ENCODE measurements around the gene SLC6A1.
"Not testable (repeated sequence)": the region's sequence is repeated elsewhere in the genome, so short reads cannot be mapped to it uniquely, and the experiment has no call there.

The SLC6A1 gene

DNA sequence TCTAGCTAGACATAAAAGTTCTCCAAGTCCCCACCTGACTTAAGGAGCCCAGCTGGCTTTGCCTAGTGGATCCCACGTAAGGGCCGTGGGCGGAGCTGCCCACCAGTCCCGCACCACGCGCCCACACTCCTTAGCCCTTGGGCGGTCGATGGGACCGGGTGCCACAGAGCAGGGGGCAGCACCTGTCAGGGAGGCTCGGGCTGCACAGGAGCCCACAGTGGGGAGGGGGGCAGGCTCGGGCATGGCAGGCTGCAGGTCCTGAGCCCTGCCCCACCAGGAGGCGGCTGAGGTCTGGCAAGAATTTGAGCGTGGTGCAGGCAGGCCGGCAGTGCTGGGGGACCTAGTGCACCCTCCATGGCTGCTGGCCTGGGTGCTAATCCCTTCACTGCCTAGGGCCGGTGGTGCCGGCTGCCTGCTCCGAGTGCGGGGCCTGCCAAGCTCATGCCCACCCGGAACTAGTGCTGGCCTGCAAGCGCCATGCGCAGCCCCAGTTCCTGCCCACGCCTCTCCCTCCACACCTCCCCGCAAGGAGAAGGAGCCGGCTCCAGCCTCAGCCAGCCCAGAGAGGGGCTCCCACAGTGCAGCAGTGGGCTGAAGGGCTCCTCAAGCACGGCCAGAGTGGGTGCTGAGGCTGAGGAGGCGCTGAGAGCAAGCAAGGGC lies 78.7 kb downstream of the SLC6A1 start:
- no peak for DNase-seq

DNA sequence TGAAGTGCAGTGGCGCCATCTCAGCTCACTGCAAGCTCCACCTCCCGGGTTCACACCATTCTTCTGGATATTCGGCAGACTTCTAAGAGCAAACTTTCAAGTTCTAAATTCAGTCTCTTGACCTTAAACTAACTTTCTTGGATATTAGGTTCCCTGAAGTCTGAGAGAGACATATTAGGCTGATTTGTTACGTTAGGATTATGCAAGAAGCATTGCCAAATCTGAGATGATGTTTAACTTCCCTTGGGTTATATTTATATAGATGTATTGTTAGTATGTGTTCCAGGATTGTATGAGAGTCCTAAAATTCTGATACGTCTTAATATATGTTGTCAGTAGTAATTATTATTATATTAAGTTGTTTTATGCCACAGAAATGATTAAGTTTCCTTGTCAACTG lies 80.1 kb downstream of the SLC6A1 start:
- no peak for DNase-seq

DNA sequence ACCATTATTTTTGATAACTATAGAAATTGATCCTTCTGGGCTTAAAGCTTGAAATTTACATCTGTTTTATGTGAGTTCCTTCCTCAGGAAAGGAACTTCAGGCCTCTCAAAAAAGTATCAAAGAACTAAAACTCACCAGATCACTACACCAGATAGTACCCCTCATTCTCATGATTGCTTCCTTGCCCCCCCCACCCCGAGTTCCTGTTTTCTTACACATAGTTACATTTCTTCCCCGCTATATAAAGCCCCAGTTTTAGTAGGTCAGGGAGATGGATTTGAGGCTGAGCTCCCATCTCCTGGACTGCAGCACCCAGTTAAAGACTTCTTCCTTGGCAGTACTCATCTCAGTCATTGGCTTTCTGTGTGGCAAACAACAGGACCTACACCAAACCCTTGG lies 81.5 kb downstream of the SLC6A1 start:
- DNase-seq: no peak

DNA sequence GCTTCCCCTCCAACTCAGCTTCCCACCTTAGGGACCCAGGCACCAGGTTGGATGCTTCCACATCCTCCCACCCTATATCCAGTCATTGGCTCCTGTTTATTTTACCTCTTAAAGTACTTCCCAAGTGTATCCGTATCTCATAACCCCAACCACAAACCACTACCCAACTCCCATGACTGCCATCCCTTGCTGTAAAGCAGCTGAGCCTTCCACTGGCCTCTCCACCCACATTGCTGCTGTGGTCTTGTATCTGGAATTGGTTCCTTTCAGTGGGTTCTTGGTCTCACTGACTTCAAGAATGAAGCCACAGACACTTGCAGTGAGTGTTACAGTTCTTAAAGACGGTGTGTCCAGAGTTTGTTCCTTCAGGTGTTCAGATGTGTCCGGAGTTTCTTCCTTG lies 81.9 kb downstream of the SLC6A1 start:
- no peak for DNase-seq

DNA sequence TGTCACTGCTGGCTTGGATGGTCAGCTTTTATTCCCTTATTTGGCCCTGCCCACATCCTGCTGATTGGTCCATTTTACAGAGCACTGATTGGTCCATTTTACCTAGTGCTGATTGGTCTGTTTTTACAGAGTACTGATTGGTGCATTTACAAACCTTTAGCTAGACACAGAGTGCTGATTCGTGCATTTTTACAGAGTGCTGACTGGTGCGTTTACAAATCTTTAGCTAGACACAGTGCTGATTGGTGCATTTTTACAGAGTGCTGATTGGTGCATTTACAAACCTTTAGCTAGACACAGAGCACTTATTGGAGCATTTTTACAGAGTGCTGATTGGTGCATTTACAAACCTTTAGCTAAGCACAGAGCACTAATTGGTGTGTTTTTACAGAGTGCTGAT lies 82.6 kb downstream of the SLC6A1 start:
- DNase-seq: not testable (repeated sequence)

DNA sequence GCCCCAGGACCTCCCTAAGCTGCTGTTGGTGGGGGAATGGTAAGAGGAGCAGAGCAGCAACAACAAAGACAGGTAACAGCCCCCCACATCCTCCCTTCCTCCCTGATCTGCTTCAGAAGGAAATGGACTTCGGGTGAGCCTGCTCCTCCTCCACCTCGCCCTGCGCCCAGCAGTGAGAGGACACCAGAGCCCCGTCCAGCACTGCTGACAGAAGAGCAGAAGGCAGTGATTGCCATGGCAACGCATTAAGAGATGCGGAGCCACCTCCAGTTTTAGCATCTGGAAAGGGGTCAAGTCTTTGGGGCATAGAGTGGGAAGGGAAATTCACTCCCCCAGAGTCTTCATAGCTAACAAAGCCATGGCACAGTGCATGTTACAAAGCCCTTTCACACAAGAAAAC lies 84.2 kb downstream of the SLC6A1 start:
- DNase-seq: no peak

DNA sequence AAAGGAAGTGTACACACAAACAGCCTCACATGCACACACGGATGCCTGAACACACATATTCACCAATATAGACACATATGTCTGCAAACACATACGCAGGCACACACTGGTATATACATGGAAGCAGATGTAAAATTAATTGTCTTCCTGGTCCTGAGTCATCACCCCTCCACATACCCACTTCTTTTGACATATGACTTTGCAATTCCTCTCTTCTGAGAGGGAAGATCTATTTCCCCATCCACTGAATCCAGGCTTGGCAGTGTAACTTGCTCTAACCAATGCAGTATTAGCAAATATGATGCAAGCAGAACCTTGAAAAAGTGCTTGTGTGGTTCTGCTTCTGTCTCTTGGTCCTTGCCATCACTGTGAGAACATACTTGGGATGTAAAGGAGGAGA lies 84.9 kb downstream of the SLC6A1 start:
- no peak for DNase-seq

DNA sequence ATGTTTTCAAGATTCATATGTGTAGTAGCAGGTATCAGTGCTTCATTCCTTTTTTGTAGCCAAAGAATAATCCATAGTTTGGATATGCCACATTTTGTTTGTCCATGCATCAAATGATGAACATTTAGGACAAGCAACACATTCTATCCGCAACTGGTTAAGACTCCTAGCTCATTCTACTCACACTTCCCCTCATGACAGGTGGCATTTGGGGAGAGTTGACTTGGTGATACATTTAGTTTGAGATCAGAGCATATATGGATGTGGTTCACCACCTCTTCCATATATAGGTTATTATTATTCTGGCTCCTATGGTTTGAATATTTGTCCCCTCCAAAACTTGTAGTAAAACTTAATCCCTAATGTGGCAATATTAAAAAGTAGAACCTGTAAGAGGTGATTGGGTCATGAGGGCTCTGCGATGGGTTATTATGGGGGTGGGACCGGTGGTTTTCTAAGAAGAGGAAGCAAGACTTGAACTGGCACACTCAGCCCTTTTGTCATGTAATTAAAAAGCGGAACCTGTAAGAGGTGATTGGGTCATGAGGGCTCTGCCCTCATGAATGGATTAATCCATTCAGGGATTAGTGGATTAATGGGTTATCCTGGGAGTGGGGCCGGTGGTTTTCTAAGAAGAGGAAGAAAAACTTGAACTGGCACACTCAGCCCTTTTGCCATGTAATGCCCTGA lies 86.4 kb downstream of the SLC6A1 start:
- DNase-seq: no peak

DNA sequence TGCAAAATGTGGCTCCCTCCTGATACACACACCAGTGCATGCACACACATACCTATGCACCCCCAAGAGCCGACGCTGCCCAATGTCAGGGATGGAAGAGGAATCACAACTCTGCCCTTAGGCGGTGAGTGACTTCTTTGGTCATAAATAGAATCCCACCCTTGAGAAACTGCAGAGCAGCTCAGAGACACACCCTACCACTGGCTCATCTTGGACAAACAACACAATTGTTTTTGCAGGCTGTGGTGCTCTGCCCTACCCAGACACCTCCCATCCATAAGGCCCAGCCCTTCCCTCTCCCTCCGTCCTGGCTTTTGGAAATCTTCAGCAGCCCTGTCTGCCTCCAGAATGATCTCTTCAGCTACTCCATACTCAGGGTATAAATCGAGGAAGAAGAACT lies 87.9 kb downstream of the SLC6A1 start:
- no peak for DNase-seq

DNA sequence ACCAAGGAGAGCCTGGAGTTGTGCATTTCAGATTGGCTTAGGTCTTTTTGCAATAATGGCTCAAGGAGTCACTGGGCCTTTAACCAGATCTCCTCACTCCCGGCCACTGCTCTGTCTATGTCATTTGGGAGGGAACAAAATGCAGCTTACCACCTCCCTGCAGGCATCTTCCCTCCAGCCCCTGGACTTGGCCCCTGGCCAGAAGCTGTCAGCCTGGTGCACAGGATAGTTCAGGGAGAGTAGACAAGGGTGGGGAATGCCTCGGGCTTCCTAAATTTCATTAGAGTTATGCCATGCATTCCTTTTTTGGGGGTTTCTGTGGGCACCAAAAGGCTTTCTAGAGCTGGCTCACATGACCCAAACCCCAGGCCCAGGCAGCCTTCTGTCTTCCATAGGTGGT lies 91.5 kb downstream of the SLC6A1 start:
- no peak for DNase-seq

DNA sequence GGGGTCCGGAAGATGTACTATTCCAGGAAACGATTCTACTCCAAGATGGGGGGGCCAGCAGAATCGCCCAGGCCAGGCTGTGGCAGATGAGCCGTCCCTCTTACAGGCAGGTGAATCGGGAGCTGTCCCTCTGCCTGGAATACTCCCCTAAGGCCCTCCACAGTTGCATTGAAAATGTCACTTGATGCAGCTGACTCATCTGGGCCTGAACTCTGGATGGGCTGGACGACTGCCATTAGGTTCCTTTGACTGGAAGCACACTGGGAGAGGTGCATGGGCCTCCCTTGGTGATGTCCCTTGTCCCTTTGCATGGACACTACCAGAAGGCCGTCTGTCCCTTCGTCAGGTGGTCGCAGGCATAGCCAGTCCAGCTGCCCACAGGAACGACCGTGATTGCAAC lies 92.1 kb downstream of the SLC6A1 start:
- no peak for DNase-seq

DNA sequence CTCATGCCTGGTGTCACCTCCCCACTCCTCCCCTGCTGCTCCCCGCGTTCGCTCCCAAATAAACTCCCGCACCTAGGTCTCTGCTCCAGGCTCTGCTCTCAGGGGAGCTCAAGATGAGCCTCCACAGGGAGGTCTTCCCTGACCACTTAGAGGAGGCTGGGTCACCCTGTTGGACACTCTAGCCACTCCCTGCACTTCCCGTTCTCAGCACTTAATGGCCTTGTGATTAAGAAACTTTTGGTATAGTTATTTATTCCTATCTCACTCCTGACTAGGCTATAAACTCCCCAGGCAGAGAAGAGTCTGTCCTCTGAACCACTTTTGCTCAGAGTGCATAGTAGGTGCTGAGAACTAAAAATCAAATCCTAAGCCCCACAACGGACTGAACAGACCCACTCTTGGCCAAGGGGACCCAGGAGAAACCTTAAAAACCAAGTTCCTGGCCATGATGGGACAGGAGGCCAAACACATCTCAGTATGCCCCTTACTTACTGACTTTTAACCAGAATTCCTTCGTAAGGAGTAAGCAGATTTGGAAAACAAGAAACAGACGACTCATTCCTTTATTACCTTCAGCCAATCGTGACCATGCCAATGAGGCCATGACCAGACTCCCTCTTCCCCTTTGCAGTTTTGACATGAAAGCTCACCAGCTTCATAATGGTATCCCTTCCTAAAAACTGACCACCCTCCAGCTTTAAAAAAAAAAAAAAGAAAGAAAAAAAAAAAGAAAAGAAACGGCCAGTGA lies 92.7 kb downstream of the SLC6A1 start:
- DNase-seq: no peak

DNA sequence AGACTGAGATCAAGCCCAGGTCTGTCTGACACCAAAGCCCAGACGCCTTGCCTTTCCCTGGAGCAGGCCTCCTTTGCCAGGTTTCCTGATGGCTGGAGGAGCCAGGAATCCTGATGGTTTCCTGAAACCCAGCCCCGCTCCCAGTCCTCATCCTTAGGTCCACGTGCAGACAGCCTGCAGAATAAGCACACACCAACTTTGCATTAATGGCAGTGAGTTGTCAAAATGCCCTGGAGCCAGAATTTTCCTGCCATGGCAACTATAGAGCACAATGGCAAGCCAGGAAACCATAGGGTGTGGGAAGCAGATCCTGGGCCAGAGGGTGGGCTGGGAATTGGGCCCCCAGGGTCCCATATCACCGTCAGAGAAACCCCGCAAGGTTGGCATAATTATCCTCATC lies 94.3 kb downstream of the SLC6A1 start:
- no peak for DNase-seq

DNA sequence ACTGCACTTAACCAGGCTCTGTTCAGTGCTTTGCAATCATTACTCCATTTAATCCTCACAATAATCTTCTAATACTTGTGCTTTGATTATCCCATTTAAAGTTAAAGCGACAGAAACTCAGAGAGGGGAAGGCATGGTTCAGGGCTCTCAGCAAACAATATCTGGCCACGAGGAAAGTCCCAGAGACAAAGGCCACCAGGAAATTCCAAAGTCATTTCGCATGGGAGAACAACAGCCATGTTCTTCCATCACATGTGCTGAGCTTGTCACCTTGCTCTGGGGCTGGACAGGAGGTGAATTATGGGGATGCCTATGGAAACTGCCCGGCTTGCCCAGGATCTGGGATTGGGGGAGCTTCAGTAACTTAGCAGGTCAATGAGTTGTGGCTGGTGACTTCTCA lies 95.5 kb downstream of the SLC6A1 start:
- DNase-seq: no peak

DNA sequence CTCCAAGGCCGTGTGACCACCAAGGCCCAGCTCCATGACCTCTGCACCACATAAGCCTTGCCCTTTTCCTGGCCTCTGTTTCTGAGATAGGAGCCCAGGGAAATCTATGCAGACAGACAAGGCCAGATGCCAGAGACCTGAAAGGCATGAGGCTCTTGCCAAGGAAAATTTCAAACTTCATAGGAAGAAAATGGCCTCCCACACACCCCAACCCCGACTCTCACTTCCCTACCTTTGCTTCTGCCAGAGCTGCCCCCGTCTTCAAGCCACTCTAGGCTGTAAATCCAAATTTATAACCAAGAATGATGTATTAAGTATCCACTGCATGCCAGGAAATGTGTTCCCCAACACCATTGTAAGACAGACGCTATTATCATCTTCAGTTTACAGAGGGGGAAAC lies 96.3 kb downstream of the SLC6A1 start:
- no peak for DNase-seq
